Trophoblast cell (in vitro differentiated cells and primary cell): ENCODE measurements around the gene IL36B.
A peak's percentile ranks its signal among the peaks of the same experiment; 100 is the strongest.

Experiments
- DNase-seq, 2 donors: peaks; one replicate each; pipeline ENCODE4 v3.0.0-alpha.2; 2016
- H2AFZ ChIP-seq: 2 replicates; pipeline ENCODE4 v1.6.1; 2013; ENCODE audit warnings: low read length, moderate library complexity, mild to moderate bottlenecking; ENCODE audit not compliant: insufficient read depth, poor library complexity
- H2AK5ac ChIP-seq: 2 replicates; pipeline ENCODE4 v1.6.1; 2013; ENCODE audit warnings: mild to moderate bottlenecking, low read length
- H2BK120ac ChIP-seq: 2 replicates; pipeline ENCODE4 v1.6.1; 2013; ENCODE audit warnings: low read length, mild to moderate bottlenecking, moderate library complexity; ENCODE audit not compliant: insufficient read depth, poor library complexity
- H2BK12ac ChIP-seq: 2 replicates; pipeline ENCODE4 v1.6.1; 2013; ENCODE audit warnings: mild to moderate bottlenecking, low read length, moderate library complexity
- H2BK5ac ChIP-seq: 2 replicates; pipeline ENCODE4 v1.6.1; 2013; ENCODE audit warnings: low read length, low read depth, moderate library complexity, mild to moderate bottlenecking; ENCODE audit not compliant: poor library complexity
- H3K14ac ChIP-seq: 2 replicates; pipeline ENCODE4 v1.6.1; 2013; ENCODE audit warnings: mild to moderate bottlenecking, low read length
- H3K18ac ChIP-seq: 2 replicates; pipeline ENCODE4 v1.6.1; 2013; ENCODE audit warnings: mild to moderate bottlenecking, low read length
- H3K23ac ChIP-seq: 2 replicates; pipeline ENCODE4 v1.6.1; 2013; ENCODE audit warnings: low read length
- H3K27ac ChIP-seq: 2 replicates; pipeline ENCODE4 v1.5.1; 2013; ENCODE audit warnings: low read depth, mild to moderate bottlenecking, inconsistent platforms, low read length, moderate library complexity
- H3K27me3 ChIP-seq: 2 replicates; pipeline ENCODE4 v1.6.1; 2013; ENCODE audit warnings: inconsistent platforms, mild to moderate bottlenecking, low read length, moderate library complexity; ENCODE audit not compliant: insufficient read depth
- H3K36me3 ChIP-seq, 2 experiments: 1 replicate in 1 of 2; 2 replicates in 1 of 2; pipeline ENCODE4 v1.6.1; 2013; ENCODE audit warnings: low read length in 2 of 2, mild to moderate bottlenecking in 2 of 2, moderate library complexity in 1 of 2; ENCODE audit not compliant: insufficient read depth in 2 of 2, control insufficient read depth in 1 of 2
- H3K4ac ChIP-seq: 2 replicates; pipeline ENCODE4 v1.6.1; 2013; ENCODE audit warnings: low read depth, mild to moderate bottlenecking, low read length, moderate library complexity
- H3K4me1 ChIP-seq, 2 experiments: 1 replicate in 1 of 2; 2 replicates in 1 of 2; pipeline ENCODE4 v1.6.1; 2013; ENCODE audit warnings: low read length in 2 of 2, mild to moderate bottlenecking in 2 of 2, moderate library complexity in 1 of 2; ENCODE audit not compliant: insufficient read depth in 2 of 2, control insufficient read depth in 1 of 2
- H3K4me2 ChIP-seq: 2 replicates; pipeline ENCODE4 v1.6.1; 2013; ENCODE audit warnings: inconsistent platforms, mild to moderate bottlenecking, low read length, moderate library complexity
- H3K4me3 ChIP-seq: 2 replicates; pipeline ENCODE4 v1.5.1; 2013; ENCODE audit warnings: mild to moderate bottlenecking, low read depth, low read length, inconsistent platforms
- H3K79me1 ChIP-seq: one replicate; pipeline ENCODE4 v1.6.1; 2013; ENCODE audit warnings: low read length
- H3K79me2 ChIP-seq: 2 replicates; pipeline ENCODE4 v1.6.1; 2013; ENCODE audit warnings: low read length, mild to moderate bottlenecking; ENCODE audit not compliant: control insufficient read depth, insufficient read depth, poor library complexity
- H3K9ac ChIP-seq: 2 replicates; pipeline ENCODE4 v1.6.1; 2013; ENCODE audit warnings: mild to moderate bottlenecking, low read length
- H3K9me3 ChIP-seq: 2 replicates; pipeline ENCODE4 v1.6.1; 2013; ENCODE audit warnings: low read depth, mild to moderate bottlenecking, control low read depth, inconsistent platforms, low read length; ENCODE audit not compliant: insufficient read depth
- H4K12ac ChIP-seq: 2 replicates; pipeline ENCODE4 v1.6.1; 2013; ENCODE audit warnings: low read depth, mild to moderate bottlenecking, low read length, moderate library complexity
- H4K8ac ChIP-seq: 2 replicates; pipeline ENCODE4 v1.6.1; 2013; ENCODE audit warnings: low read depth, mild to moderate bottlenecking, low read length, moderate library complexity
- H4K91ac ChIP-seq: one replicate; pipeline ENCODE4 v1.6.1; 2013; ENCODE audit warnings: low read depth, mild to moderate bottlenecking, low read length, moderate library complexity
- WGBS: extraction: QIAGEN DNeasy Blood & Tissue Kit; methylation state at CpG from one replicate; pipeline ENCODE4 v1.1.7; 2013; ENCODE audit warnings: missing lambda C conversion rate; ENCODE audit not compliant: insufficient read length, insufficient coverage; ENCODE audit errors: extremely low coverage; 5-methylcytosine and 5-hydroxymethylcytosine counted together

The IL36B gene

DNA sequence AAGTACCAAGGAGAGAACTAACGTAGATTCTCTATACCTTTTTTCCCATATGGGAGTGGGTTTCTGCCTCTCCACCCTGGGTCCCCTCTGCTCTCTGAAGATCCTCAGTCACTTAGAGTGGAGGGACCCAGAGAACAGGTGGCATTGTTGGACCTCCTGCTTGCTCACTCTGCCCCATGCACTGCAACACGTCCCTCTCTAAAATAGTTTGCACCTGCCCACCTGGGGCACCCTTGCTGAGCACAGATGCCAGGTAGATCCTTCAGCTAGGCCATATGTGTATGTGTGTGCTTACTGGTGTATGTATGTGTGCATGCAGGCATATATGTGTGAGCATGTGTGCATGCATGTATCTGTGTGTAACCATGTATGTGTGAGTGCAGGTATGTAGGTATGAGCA is 8.6 kb upstream of the IL36B start:
- no peak overlapping the region for H4K91ac ChIP-seq
- H3K79me1 ChIP-seq, result peaks cover 8% of the 10 kb centered on the region
- no peak overlapping the region for H3K23ac ChIP-seq
- peaks cover 9 to 10% of the 10 kb centered on the region in 2 experiments for H3K4me1 ChIP-seq
- no peaks in the 10 kb centered on the region for H3K27me3 ChIP-seq
- no peak for DNase-seq
- H2BK5ac ChIP-seq, result no peak overlapping the region
- H4K12ac ChIP-seq, result no peak overlapping the region
- H3K79me2 ChIP-seq, result no peaks in the 10 kb centered on the region
- no peak overlapping the region for H3K27ac ChIP-seq
- H2AK5ac ChIP-seq, result no peak overlapping the region
- no peak overlapping the region for H2BK120ac ChIP-seq
- H3K14ac ChIP-seq, result no peak overlapping the region
- WGBS, result no CpG with 5 or more reads among the region's 2 CpGs
- H4K8ac ChIP-seq, result no peak overlapping the region
- H3K36me3 ChIP-seq, result no peaks in the 10 kb centered on the region
- no peak overlapping the region for H2AFZ ChIP-seq
- H3K4me2 ChIP-seq, result no peak overlapping the region
- no peak overlapping the region for H3K4me3 ChIP-seq
- H3K9ac ChIP-seq, result no peak overlapping the region
- H3K9me3 ChIP-seq, result peaks cover 7% of the 10 kb centered on the region
- no peak overlapping the region for H2BK12ac ChIP-seq
- H3K18ac ChIP-seq, result no peak overlapping the region
- no peak overlapping the region for H3K4ac ChIP-seq

DNA sequence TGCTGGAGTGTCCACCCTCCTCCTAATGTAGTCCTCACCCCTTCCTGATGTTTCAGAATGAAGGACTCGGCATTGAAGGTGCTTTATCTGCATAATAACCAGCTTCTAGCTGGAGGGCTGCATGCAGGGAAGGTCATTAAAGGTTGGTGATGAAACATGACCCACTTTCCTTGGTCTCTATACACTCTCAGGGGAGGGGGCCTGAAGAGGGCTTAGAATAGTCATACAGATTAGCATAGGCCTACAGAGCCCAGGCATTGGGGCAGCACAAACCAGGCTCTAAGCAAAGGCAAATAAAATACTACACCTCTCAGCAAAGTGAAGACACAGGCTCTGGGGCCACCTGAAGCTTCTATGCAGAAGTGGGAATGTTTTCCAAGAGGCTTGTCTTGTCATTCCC is 8.1 kb upstream of the IL36B start:
- Histone ChIP-seq H2AK5ac (no peak overlapping the region), H3K79me1 (peaks cover 8% of the 10 kb centered on the region), H2BK120ac (no peak overlapping the region), H3K36me3 (no peaks in the 10 kb centered on the region), H3K9me3 (peaks cover 7% of the 10 kb centered on the region), H3K14ac (no peak overlapping the region), H3K23ac (no peak overlapping the region), H2BK5ac (no peak overlapping the region), H3K4ac (no peak overlapping the region), H4K12ac (no peak overlapping the region), H3K27me3 (no peaks in the 10 kb centered on the region), H2AFZ (no peak overlapping the region), H3K9ac (no peak overlapping the region), H3K27ac (no peak overlapping the region), H4K91ac (no peak overlapping the region), H3K4me1 (peaks cover 9 to 10% of the 10 kb centered on the region in 2 experiments), H3K18ac (no peak overlapping the region), H3K4me2 (no peak overlapping the region), H3K79me2 (no peaks in the 10 kb centered on the region), H3K4me3 (no peak overlapping the region), H2BK12ac (no peak overlapping the region), H4K8ac (no peak overlapping the region)
- WGBS, result no CpG with 5 or more reads among the region's 1 CpG
- no peak for DNase-seq

DNA sequence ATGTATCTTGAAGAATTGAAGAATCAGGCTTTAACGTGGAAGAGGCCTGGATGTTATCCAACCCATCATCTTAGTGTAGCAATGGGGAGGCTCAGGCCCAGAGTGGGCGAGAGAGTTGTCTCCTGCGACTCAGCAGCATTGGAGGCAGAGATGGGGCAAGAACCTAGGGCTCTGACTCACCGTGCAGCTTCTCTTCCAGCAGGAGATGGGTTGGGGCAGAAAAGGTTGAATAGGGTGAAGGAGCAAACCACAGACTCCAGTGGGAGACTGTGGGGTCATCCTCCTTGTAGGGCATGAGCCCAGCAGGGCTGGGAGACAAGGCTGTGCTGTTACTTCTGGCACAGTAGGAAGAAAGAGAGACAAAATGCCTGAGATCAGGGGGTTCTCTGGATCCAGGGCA is 7.7 kb upstream of the IL36B start:
- H3K27me3 ChIP-seq, result no peaks in the 10 kb centered on the region
- no peaks in the 10 kb centered on the region for H3K36me3 ChIP-seq
- no peaks in the 10 kb centered on the region for H3K79me2 ChIP-seq
- H3K4me2 ChIP-seq, result no peak overlapping the region
- H2BK12ac ChIP-seq, result no peak overlapping the region
- H4K12ac ChIP-seq, result no peak overlapping the region
- no peak overlapping the region for H3K4me3 ChIP-seq
- no peak overlapping the region for H3K18ac ChIP-seq
- peaks cover 8% of the 10 kb centered on the region for H3K79me1 ChIP-seq
- H4K8ac ChIP-seq, result no peak overlapping the region
- peaks cover 7% of the 10 kb centered on the region for H3K9me3 ChIP-seq
- H3K14ac ChIP-seq, result no peak overlapping the region
- H3K23ac ChIP-seq, result no peak overlapping the region
- H3K27ac ChIP-seq, result no peak overlapping the region
- DNase-seq, result peak in 1 of 2 donors; percentile 16
- no peak overlapping the region for H2BK120ac ChIP-seq
- H3K9ac ChIP-seq, result no peak overlapping the region
- H2AFZ ChIP-seq, result no peak overlapping the region
- H2BK5ac ChIP-seq, result no peak overlapping the region
- H4K91ac ChIP-seq, result no peak overlapping the region
- peaks cover 9 to 10% of the 10 kb centered on the region in 2 experiments for H3K4me1 ChIP-seq
- H2AK5ac ChIP-seq, result no peak overlapping the region
- WGBS, result no CpG with 5 or more reads among the region's 4 CpGs
- no peak overlapping the region for H3K4ac ChIP-seq

DNA sequence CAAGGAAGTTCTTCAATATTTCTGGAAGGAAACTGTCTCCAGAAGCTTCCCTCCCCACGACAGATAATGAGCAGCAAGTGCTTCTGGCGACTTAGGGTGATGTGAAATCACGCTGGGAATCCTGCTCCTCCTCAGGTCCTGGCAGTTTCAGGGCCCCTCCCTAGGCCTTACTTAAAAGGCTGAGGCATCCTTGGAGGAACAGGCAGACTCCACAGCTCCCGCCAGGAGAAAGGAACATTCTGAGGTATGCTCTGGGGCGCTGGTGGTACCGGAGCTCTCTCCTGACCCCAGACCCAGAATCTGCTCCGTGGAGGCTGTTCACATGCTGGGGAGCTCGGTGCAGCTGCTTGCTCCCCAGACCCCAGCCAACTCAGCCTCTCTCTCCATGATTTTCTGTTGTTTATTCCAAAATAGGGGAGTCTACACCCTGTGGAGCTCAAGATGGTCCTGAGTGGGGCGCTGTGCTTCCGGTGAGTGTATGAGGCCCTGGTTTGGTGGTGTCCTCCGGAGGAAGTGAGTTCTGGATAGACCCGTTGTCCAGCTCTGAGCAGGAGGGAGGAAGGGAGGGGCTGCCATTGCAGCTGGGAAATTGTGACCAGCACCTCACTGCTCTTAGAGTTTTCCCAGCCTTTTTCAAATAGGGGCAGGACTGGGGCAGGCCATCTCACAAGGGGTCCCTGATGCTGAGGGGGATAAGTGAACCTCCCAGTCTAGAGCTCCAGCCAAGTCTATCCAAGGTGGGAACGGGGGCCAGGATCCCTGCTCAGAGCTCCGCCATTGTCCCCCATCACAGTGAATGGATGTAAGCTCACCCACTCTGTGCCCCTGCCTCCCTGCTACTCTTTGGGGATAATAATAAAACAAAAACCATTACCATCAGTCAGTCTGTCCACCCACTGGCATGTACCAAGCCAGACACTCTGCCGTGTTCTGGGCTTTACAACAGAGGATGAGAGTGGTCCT is 6.6 kb upstream of the IL36B start, which contains the start of gene IL36RN:
Gene IL36RN, plus strand, starts transcription at position 201 of the 963 bp plus-strand sequence. Its CDS starts 241 bp downstream, at position 442.
- H4K91ac ChIP-seq, result peak within 1 kb of the TSS; percentile 39
- H3K23ac ChIP-seq, result no peak within 1 kb of the TSS
- H3K14ac ChIP-seq, result peak within 1 kb of the TSS; percentile 51
- H3K4me3 ChIP-seq, result no peak within 1 kb of the TSS
- no peaks in the 10 kb centered on the region for H3K36me3 ChIP-seq
- no peak within 1 kb of the TSS for H2AK5ac ChIP-seq
- H3K9me3 ChIP-seq, result peaks cover 9% of the 10 kb centered on the region
- no peaks in the 10 kb centered on the region for H3K27me3 ChIP-seq
- peaks cover 9 to 10% of the 10 kb centered on the region in 2 experiments for H3K4me1 ChIP-seq
- H3K79me1 ChIP-seq, result peaks cover 8% of the 10 kb centered on the region
- peak within 1 kb of the TSS; percentile 8 for H3K27ac ChIP-seq
- no peaks in the 10 kb centered on the region for H3K79me2 ChIP-seq
- H3K4ac ChIP-seq, result no peak within 1 kb of the TSS
- no peak within 1 kb of the TSS for H3K18ac ChIP-seq
- H2BK12ac ChIP-seq, result peak within 1 kb of the TSS; percentile 67
- peak within 1 kb of the TSS; percentile 64 for H2BK5ac ChIP-seq
- peak in 1 of 2 donors; percentile 20 for DNase-seq
- peak within 1 kb of the TSS; percentile 16 for H2BK120ac ChIP-seq
- H3K4me2 ChIP-seq, result no peak within 1 kb of the TSS
- no peak within 1 kb of the TSS for H3K9ac ChIP-seq
- no peak within 1 kb of the TSS for H4K12ac ChIP-seq
- no CpG with 5 or more reads among the region's 15 CpGs for WGBS
- peak within 1 kb of the TSS; percentile 69 for H4K8ac ChIP-seq
- no peak within 1 kb of the TSS for H2AFZ ChIP-seq
